A172 (cell line): Measurements from ENCODE around the gene CEP192. TPM values are rescaled to one million over a fixed set of nuclear protein-coding genes. Genes with fewer than 3 reads are reported as not detected.
A peak's percentile ranks its signal among the peaks of the same experiment; 100 is the strongest.
"Not testable (repeated sequence)": the region's sequence is repeated elsewhere in the genome, so short reads cannot be mapped to it uniquely, and the experiment has no call there.

Experiments
- DNase-seq: peaks from one replicate; pipeline ENCODE4 v3.0.0-alpha.2; 2015; ENCODE audit warnings: low spot score
- total RNA-seq: library from RNA; depleted of rRNA; stranded (reverse); fragments of >200 nt; shearing (Covaris generic); gene quantifications from 2 replicates; pipeline ENCODE4 v1.2.3, GENCODE V29; 2014

CEP192 gene
- total RNA-seq, 1 experiment from 2014 or later = 30.5 TPM

DNA sequence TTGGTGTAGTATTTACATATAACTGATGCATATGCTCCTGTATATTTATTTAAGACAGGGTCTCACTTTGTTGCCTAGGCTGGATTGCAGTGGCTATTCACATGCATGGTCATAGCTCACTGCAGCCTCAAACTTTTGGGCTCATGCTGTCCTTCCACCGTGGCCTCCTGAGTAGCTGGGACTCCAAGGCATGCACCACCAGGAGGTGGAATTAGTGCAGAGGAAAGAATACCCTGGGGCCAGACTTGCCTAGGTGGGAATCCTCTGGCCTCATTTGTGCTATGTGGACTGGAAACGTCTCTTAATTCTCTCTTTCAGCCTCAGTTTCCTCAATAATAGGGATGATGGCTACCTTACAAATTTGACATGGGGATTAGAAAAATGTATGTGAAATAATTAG is 2.3 kb downstream of the CEP192 start:
- DNase-seq = no peak

DNA sequence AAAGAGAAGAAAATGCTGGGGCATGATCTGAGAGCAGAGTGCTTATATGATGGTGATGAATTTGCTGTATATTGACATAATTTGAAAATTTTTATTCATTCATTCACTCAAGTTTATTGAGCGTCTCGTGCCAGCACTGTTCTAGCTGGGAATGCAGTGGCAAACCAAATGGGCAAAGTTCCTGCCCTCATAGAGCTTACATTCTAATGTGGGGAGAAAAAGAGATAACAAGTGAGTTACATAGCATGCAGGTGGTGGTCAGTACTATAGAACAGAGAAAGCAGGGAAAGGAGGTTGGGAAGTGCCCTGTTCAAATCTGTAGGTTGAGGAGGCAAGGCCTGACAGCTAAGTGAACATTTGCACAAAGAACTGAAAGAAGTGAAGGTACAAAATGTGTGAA is 4.3 kb downstream of the CEP192 start:
- DNase-seq = no peak

GRCh38 chr18:12995952-12996477 is 4.9 kb downstream of the CEP192 start:
- DNase-seq = no peak

DNA sequence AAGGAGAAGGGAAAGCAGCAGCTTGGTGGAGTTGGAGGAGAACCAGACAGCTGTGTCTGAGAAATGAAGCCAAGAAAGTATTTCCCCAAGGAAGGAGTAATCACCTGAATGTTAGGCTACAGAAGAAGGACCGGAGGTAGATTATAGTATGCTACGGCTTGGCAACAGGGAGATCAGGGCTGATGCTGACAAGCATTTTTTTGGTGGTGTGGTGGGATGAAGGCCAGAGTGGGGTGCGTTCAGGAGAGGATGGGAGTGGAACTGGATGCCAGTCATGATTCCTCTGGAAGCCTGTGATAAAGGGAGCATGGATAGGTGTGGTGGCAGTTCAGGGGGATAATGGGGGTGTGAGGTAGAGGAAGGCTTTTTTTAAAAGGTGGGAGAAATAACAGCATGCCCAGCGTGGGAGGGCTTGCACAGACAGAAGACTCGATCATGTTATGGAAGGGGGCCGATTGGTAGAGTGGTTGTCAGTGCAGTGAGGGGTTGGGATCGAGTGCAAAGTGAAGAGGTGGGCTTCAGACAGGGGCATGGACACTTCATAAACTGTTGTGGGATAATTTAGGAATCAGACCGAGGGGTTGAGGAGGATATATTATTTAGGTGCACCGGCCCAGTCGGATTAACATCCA is 5.6 kb downstream of the CEP192 start:
- no peak for DNase-seq

DNA sequence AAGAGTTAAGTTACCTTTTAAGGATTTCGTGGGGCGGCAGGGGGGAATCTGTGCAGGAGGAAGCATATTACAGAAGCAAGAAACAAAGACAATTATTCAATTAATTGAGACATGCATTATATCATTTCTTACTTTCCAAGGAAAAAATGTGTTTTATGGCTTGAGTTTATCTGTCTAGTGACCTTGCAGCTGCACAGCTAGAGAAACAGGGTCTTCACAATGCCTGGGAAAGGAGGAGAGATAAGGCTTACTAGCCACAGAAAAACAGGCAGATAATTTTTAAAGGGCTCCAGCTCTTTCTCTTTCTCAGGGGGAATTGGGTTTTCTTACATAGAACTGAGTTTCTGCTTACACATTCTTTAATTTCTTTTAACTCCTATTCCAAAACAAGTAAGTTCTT is 6.2 kb downstream of the CEP192 start:
- not testable (repeated sequence) for DNase-seq

- no peak for DNase-seq
Observed at GRCh38 chr18:12998332-12999060, 7.3 kb downstream of the CEP192 start.

- peak; percentile 75 for DNase-seq
Observed at GRCh38 chr18:13003466-13003896, 12.3 kb downstream of the CEP192 start.

GRCh38 chr18:13004396-13004795 is 13.2 kb downstream of the CEP192 start:
- no peak for DNase-seq

GRCh38 chr18:13005289-13005688 is 14.1 kb downstream of the CEP192 start:
- no peak for DNase-seq

DNA sequence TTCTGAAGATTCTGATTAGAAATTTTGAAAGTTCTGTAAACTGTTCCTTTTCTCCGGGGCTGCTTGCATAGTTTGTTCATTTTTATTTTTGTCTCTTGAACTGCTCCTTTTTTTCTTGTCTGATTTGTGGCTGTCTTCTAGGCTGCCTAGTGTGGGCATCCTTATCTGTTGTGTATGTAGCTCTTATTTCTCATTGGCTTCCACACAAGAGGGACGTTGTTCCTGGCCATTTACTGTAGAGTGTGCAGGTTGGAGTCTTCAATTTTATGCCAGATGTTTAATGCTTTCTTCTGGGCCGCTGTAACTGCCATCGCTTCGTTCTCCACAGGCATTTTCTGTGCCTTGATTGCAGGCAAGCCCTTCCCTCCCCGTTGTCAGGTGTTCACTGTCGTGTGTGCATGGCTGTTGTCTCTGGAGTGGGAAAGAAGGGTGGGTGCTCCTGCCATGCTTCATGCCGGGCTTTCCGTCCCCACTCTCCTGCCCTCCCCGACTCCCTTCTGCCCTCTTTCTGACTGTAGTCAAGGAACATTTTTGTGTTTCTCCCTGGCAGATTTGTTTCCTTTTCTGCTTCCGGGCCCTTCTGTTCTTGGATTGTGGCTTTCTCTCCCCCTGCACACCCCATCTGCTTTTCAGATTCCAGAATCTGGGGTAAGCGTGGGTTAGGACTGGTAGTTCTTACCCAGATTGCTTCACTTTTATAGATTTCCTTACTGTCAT is 15.5 kb downstream of the CEP192 start:
- no peak for DNase-seq

- no peak for DNase-seq
Observed at GRCh38 chr18:13007248-13007560, 16.0 kb downstream of the CEP192 start.

- no peak for DNase-seq
Observed at GRCh38 chr18:13011719-13012118, 20.6 kb downstream of the CEP192 start.

DNA sequence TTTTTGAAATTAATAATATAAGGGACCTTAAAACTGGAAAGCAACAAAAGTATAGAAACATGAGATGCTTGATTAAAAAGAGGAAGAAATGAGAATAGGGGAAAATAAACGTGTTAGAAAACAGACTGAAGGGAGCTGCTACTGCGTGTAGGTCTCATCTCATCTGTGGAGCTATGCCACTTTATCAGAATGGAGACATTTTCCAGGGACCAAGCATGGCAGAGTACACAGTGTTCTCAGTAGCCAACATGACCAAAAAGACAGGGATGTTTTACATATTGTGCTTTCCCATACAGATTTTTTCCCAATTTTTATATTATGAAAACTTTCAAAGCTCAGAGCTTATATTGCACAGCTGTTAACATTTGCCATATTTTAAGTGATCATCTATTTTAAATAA is 23.1 kb downstream of the CEP192 start:
- no peak for DNase-seq

DNA sequence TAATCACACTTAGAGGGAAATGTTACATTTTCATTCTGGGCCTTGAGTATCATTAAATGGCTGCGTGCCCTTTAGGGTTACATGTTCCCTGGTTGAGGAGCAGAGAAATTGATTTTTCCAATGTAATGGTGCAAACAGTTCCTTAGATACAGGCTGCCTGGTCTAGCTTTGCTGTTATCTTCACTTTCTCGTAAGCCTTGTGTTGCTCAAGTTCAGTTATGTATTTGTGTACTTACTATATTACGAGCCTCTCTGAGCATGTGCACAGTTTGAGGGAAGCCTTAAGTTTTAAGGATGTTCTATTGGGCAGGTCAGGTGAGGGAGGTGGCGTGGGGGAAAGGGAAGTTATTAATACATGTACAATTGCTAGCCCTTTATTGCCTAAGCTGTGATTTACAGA is 23.7 kb downstream of the CEP192 start:
- DNase-seq = no peak

GRCh38 chr18:13017247-13017875 is 26.2 kb downstream of the CEP192 start:
- DNase-seq = no peak

GRCh38 chr18:13018374-13018773 is 27.2 kb downstream of the CEP192 start:
- no peak for DNase-seq

DNA sequence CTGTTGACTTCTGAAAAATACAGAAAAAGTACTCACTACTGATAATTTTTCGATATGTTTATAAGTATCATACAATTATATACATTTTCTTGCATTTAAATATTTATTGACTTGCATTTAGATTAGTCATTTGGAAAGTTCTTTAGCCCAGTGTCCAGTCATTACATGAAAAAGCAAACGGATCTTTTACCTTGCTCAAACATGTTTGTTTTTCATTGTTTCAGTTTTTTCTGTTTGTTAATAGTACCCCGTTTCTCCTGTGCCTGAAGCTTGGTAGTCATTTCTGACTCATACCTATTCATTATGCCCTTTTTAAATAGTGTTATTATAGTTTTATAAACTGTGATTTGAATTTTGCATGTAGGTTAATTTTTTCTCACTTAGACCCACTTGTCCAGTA is 28.1 kb downstream of the CEP192 start:
- no peak for DNase-seq

- DNase-seq = no peak
Observed at GRCh38 chr18:13022644-13023043, 31.5 kb downstream of the CEP192 start.

- no peak for DNase-seq
Observed at GRCh38 chr18:13025233-13025632, 34.1 kb downstream of the CEP192 start.

GRCh38 chr18:13026583-13027270 is 35.6 kb downstream of the CEP192 start:
- DNase-seq = no peak

GRCh38 chr18:13028869-13029268 is 37.7 kb downstream of the CEP192 start:
- no peak for DNase-seq

DNA sequence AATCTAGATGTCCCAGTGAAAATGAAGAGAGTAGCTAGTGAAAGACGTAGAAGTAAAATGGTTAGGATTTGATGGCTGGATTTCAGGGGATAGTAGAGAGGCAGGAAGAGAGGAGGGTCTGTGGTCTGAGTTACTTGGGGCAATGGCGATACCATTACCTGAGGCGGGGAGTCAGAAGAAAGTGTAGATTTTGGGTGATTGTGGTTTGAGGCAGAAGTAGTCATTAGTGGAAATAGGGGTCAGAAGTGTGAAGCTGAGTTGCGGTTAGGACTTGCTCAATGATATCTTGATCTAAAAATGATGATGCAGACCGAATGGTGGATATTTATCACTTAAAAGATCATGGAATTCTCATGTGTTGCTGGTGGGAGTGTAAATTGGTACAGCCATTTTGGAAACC is 41.0 kb downstream of the CEP192 start:
- no peak for DNase-seq
